ENCODE measurements around the gene SPRY2. TPM values are rescaled to one million over a fixed set of nuclear protein-coding genes. Genes with fewer than 3 reads are reported as not detected.
A peak's percentile ranks its signal among the peaks of the same experiment; 100 is the strongest.

The SPRY2 gene
- total RNA-seq, 2 experiments from 2014 or later: 0.33 to 0.45 TPM

- no peak overlapping the region for H3K4me3 Mint-ChIP-seq
- Histone ChIP-seq H3K4me3 (ENCODE audit: low read length) (no peak overlapping the region), H3K36me3 (ENCODE audit: insufficient read depth, low read length) (no peaks in the 10 kb centered on the region), H3K27ac (ENCODE audit: low read depth in 1 of 2, low read length in 2 of 2) (no peak overlapping the region), H3K4me1 (ENCODE audit: insufficient read depth, low read length) (no peaks in the 10 kb centered on the region), H3K27me3 (ENCODE audit: control insufficient read depth in 1 of 2, insufficient read depth in 2 of 2, low read length in 2 of 2) (no peaks in the 10 kb centered on the region), H3K9me3 (ENCODE audit: control insufficient read depth in 1 of 2, insufficient read depth in 1 of 2, low read length in 2 of 2) (peaks cover 0 to 4% of the 10 kb centered on the region in 2 experiments)
- DNase-seq: no peak
- H3K27me3 Mint-ChIP-seq: no peaks in the 10 kb centered on the region
- H3K36me3 Mint-ChIP-seq (ENCODE audit: low read depth): no peaks in the 10 kb centered on the region
- CTCF ChIA-PET: no interaction called here
- no peak for ATAC-seq (ENCODE audit: poor library complexity)
- intact Hi-C loops (cut with DNase I, micrococcal nuclease): no loop called here
- peaks cover 10% of the 10 kb centered on the region for H3K4me1 Mint-ChIP-seq (ENCODE audit: low read depth)
- no peak overlapping the region for H3K27ac Mint-ChIP-seq
- no peak for TF ChIP-seq CTCF (IDR thresholded peaks at IDR 0.05)
- peaks cover 7% of the 10 kb centered on the region for H3K9me3 Mint-ChIP-seq
- POLR2A ChIA-PET: no interaction called here
Observed at GRCh38 chr13:80388506-80388905, 47.6 kb upstream of the SPRY2 start.

GRCh38 chr13:80386592-80386991 lies 45.7 kb upstream of the SPRY2 start:
- DNase-seq: no peak
- H3K27me3 ChIP-seq (ENCODE audit: control insufficient read depth in 1 of 2, insufficient read depth in 2 of 2, low read length in 2 of 2): no peaks in the 10 kb centered on the region
- ChIA-PET POLR2A (no interaction called here), CTCF (no interaction called here)
- H3K27ac ChIP-seq (ENCODE audit: low read depth in 1 of 2, low read length in 2 of 2): no peak overlapping the region
- intact Hi-C loops (cut with DNase I, micrococcal nuclease): no loop called here
- no peak for ATAC-seq (ENCODE audit: poor library complexity)
- no peaks in the 10 kb centered on the region for H3K27me3 Mint-ChIP-seq
- peaks cover 5% of the 10 kb centered on the region for H3K9me3 Mint-ChIP-seq
- no peaks in the 10 kb centered on the region for H3K4me1 ChIP-seq (ENCODE audit: insufficient read depth, low read length)
- peaks cover 10% of the 10 kb centered on the region for H3K4me1 Mint-ChIP-seq (ENCODE audit: low read depth)
- H3K36me3 ChIP-seq (ENCODE audit: insufficient read depth, low read length): no peaks in the 10 kb centered on the region
- peaks cover 0 to 4% of the 10 kb centered on the region in 2 experiments for H3K9me3 ChIP-seq (ENCODE audit: control insufficient read depth in 1 of 2, insufficient read depth in 1 of 2, low read length in 2 of 2)
- H3K36me3 Mint-ChIP-seq (ENCODE audit: low read depth): no peaks in the 10 kb centered on the region
- no peak overlapping the region for H3K4me3 ChIP-seq (ENCODE audit: low read length)
- no peak for TF ChIP-seq CTCF (IDR thresholded peaks at IDR 0.05)
- H3K27ac Mint-ChIP-seq: no peak overlapping the region
- H3K4me3 Mint-ChIP-seq: no peak overlapping the region

GRCh38 chr13:80386002-80386401 lies 45.1 kb upstream of the SPRY2 start:
- Histone ChIP-seq H3K4me3 (ENCODE audit: low read length) (no peak overlapping the region), H3K9me3 (ENCODE audit: control insufficient read depth in 1 of 2, insufficient read depth in 1 of 2, low read length in 2 of 2) (no peaks in the 10 kb centered on the region), H3K27me3 (ENCODE audit: control insufficient read depth in 1 of 2, insufficient read depth in 2 of 2, low read length in 2 of 2) (no peaks in the 10 kb centered on the region), H3K36me3 (ENCODE audit: insufficient read depth, low read length) (no peaks in the 10 kb centered on the region), H3K27ac (ENCODE audit: low read depth in 1 of 2, low read length in 2 of 2) (no peak overlapping the region), H3K4me1 (ENCODE audit: insufficient read depth, low read length) (no peaks in the 10 kb centered on the region)
- no peak for TF ChIP-seq CTCF (IDR thresholded peaks at IDR 0.05)
- intact Hi-C loops (cut with DNase I, micrococcal nuclease): no loop called here
- DNase-seq: peak in 1 of 14 experiments; percentile 43
- no peak overlapping the region for H3K4me3 Mint-ChIP-seq
- CTCF ChIA-PET: no interaction called here
- no peak overlapping the region for H3K27ac Mint-ChIP-seq
- H3K36me3 Mint-ChIP-seq (ENCODE audit: low read depth): no peaks in the 10 kb centered on the region
- POLR2A ChIA-PET: no interaction called here
- ATAC-seq (ENCODE audit: poor library complexity): no peak
- H3K9me3 Mint-ChIP-seq: peaks cover 5% of the 10 kb centered on the region
- no peaks in the 10 kb centered on the region for H3K27me3 Mint-ChIP-seq
- H3K4me1 Mint-ChIP-seq (ENCODE audit: low read depth): peaks cover 10% of the 10 kb centered on the region
